Measurements from ENCODE around the gene UBE3D.
"Not testable (repeated sequence)": the region's sequence is repeated elsewhere in the genome, so short reads cannot be mapped to it uniquely, and the experiment has no call there.

The UBE3D gene

GRCh38 chr6:82894653-82895259, 170.9 kb downstream of the UBE3D start:
- no peaks in the 10 kb centered on the region for H3K4me1 ChIP-seq (ENCODE audit: low read depth, poor library complexity, severe bottlenecking)
- no peak overlapping the region for H3K9ac ChIP-seq
- H3K79me2 ChIP-seq (ENCODE audit: insufficient read depth, low read depth), result no peaks in the 10 kb centered on the region
- H2AFZ ChIP-seq (ENCODE audit: low read depth), result no peak overlapping the region
- H3K27ac ChIP-seq, result no peak overlapping the region
- H3K4me2 ChIP-seq, result no peak overlapping the region
- no peaks in the 10 kb centered on the region for H4K20me1 ChIP-seq (ENCODE audit: insufficient read depth)
- H3K36me3 ChIP-seq (ENCODE audit: insufficient read depth), result no peaks in the 10 kb centered on the region
- no peak overlapping the region for H3K4me3 ChIP-seq (IDR thresholded peaks at IDR 0.05; ENCODE audit: insufficient read depth, low read depth, low read length)
- H3K27me3 ChIP-seq (ENCODE audit: insufficient read depth, low read depth), result no peaks in the 10 kb centered on the region
- TF ChIP-seq CTCF (conservative IDR thresholded peaks at IDR 0.05; ENCODE audit: low read depth, low read length), result no peak

DNA sequence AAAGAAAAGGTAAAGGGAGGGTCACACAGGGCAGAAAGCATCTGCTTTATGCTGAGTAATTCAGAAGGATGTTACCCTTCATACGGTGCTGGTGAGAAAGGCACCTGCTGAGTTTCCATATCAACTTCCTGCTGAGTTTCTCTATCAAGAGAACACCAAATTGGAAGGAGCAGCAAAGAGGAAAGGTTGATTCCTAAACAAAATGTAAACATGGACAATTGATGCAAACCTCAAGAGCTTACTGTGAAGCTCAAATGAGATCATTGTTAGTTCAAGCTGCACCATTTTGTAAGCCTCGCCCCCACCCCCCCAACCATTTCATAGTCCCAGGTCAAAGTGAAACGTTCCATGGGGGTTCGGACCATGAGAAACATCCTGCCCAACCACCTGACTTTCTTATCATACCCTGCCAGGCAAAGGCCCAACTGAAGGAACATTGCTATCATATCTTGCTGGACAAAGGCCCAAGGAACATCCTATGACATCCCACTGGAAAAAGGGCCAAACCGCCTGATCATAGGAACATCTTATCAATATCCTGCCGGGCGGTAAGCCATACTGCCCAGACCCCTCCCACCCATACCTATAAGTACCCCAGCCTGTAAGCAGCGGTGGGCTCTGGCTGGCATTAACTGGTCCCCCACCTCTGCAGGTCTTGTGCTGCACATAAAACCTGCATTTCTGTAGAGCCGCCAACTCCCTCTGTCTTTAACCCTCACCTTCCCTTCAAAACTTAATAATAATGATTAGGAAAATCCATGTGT, 171.6 kb downstream of the UBE3D start:
- H2AFZ ChIP-seq (ENCODE audit: low read depth), result no peak overlapping the region
- no peak overlapping the region for H3K27ac ChIP-seq
- H3K4me2 ChIP-seq, result no peak overlapping the region
- H3K4me3 ChIP-seq (IDR thresholded peaks at IDR 0.05; ENCODE audit: insufficient read depth, low read depth, low read length), result no peak overlapping the region
- TF ChIP-seq CTCF (conservative IDR thresholded peaks at IDR 0.05; ENCODE audit: low read depth, low read length), result no peak
- no peaks in the 10 kb centered on the region for H3K36me3 ChIP-seq (ENCODE audit: insufficient read depth)
- no peaks in the 10 kb centered on the region for H4K20me1 ChIP-seq (ENCODE audit: insufficient read depth)
- H3K27me3 ChIP-seq (ENCODE audit: insufficient read depth, low read depth), result no peaks in the 10 kb centered on the region
- no peaks in the 10 kb centered on the region for H3K79me2 ChIP-seq (ENCODE audit: insufficient read depth, low read depth)
- H3K9ac ChIP-seq, result no peak overlapping the region
- H3K4me1 ChIP-seq (ENCODE audit: low read depth, poor library complexity, severe bottlenecking), result no peaks in the 10 kb centered on the region

DNA sequence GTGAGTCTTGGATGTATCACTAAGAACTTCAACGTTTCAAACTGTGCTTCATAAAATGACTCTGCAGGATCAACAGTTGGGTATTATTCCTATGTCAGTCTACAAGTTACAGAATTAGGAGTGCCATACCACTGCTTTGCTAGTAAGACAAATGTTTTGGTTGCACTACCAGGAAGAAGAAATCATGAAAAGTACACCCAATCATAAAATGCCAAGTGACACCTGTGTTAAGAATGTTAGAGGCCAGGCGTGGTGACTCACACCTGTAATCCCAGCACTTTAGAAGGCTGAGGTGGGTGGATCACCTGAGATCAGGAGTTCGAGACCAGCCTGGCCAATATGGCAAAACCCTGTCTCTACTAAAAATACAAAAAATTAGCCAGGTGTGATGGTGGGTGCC, 174.1 kb downstream of the UBE3D start:
- not testable (repeated sequence) for H3K79me2 ChIP-seq (ENCODE audit: insufficient read depth, low read depth); H3K27ac ChIP-seq; H2AFZ ChIP-seq (ENCODE audit: low read depth); H3K27me3 ChIP-seq (ENCODE audit: insufficient read depth, low read depth); H3K4me3 ChIP-seq (IDR thresholded peaks at IDR 0.05; ENCODE audit: insufficient read depth, low read depth, low read length); H4K20me1 ChIP-seq (ENCODE audit: insufficient read depth); H3K4me2 ChIP-seq; H3K36me3 ChIP-seq (ENCODE audit: insufficient read depth); H3K9ac ChIP-seq; H3K4me1 ChIP-seq (ENCODE audit: low read depth, poor library complexity, severe bottlenecking)

DNA sequence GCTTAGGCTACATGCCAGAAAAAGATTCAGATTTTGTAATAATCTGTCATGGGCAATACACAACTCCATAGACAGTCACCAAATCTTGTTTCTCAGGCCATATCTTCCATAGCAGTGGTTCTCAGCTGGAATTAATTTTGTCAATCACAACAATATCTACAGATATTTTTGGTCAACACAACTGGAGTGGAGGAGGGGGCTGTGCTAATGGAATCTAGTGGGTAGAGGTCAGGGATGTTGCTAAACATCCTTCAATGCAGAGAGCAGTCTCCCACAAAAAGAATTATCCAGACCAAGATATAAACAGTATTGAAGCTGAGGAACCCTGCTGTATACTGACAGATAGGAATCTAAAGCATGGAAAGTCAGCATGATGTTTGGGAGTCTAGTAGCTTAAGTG, 174.6 kb downstream of the UBE3D start:
- Histone ChIP-seq H3K4me1 (ENCODE audit: low read depth, poor library complexity, severe bottlenecking) (no peaks in the 10 kb centered on the region), H3K4me3 (IDR thresholded peaks at IDR 0.05; ENCODE audit: insufficient read depth, low read depth, low read length) (no peak overlapping the region), H4K20me1 (ENCODE audit: insufficient read depth) (no peaks in the 10 kb centered on the region), H3K36me3 (ENCODE audit: insufficient read depth) (no peaks in the 10 kb centered on the region), H3K27ac (no peak overlapping the region), H3K9ac (no peak overlapping the region), H3K4me2 (no peak overlapping the region), H3K27me3 (ENCODE audit: insufficient read depth, low read depth) (no peaks in the 10 kb centered on the region), H2AFZ (ENCODE audit: low read depth) (no peak overlapping the region), H3K79me2 (ENCODE audit: insufficient read depth, low read depth) (no peaks in the 10 kb centered on the region)
- no peak for TF ChIP-seq CTCF (conservative IDR thresholded peaks at IDR 0.05; ENCODE audit: low read depth, low read length)

DNA sequence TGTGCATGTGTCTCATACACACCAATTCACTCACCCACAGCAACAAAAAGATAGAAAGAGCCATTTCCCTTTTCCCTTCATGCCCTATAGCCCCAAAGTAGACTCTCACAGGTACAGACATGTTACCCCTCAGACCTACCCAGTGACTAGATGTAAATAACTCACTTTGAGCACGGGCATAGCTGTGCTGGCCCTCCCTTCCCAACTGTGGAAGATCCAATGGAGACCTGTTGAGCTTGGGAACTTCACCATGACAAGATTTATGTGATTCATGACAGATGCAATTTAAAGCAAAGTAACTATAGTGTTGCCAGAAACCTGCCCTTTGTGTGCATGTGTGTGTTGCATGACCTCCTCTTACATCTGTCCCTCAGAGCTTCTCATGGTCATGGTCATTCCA, 175.4 kb downstream of the UBE3D start:
- no peak overlapping the region for H3K27ac ChIP-seq
- TF ChIP-seq CTCF (conservative IDR thresholded peaks at IDR 0.05; ENCODE audit: low read depth, low read length), result no peak

More for the DNA sequence above, 175.4 kb downstream of the UBE3D start:
- Histone ChIP-seq H3K4me2 (no peak overlapping the region), H2AFZ (ENCODE audit: low read depth) (no peak overlapping the region), H3K4me1 (ENCODE audit: low read depth, poor library complexity, severe bottlenecking) (no peaks in the 10 kb centered on the region), H4K20me1 (ENCODE audit: insufficient read depth) (no peaks in the 10 kb centered on the region), H3K4me3 (IDR thresholded peaks at IDR 0.05; ENCODE audit: insufficient read depth, low read depth, low read length) (no peak overlapping the region), H3K36me3 (ENCODE audit: insufficient read depth) (no peaks in the 10 kb centered on the region), H3K79me2 (ENCODE audit: insufficient read depth, low read depth) (no peaks in the 10 kb centered on the region), H3K27me3 (ENCODE audit: insufficient read depth, low read depth) (no peaks in the 10 kb centered on the region), H3K9ac (no peak overlapping the region)

Data from KMS-11 (cell line).